ENCODE data around the gene RFC4.
A peak's percentile ranks its signal among the peaks of the same experiment; 100 is the strongest.

RFC4 gene

GRCh38 chr3:186783058-186783730, 23.1 kb downstream of the RFC4 start, which contains the start of gene EIF4A2:
Gene EIF4A2, plus strand, starts transcription at chr3:186783577. Its CDS starts 34 bp downstream, at chr3:186783611.
- peak; percentile 81 for ATAC-seq
- TF ChIP-seq RARB (CRISPR knock-in tag; IDR thresholded peaks at IDR 0.05) (peak; percentile 25; the same call in 1 of the 2 replicates), ISL1 (CRISPR knock-in tag; IDR thresholded peaks at IDR 0.05) (peak; percentile 25; the same call in 1 of the 2 replicates), PPARA (CRISPR knock-in tag; IDR thresholded peaks at IDR 0.05; ENCODE audit: borderline replicate concordance) (no peak), CSRNP3 (CRISPR knock-in tag; IDR thresholded peaks at IDR 0.05) (peak; percentile 41; the same call in 1 of the 2 replicates), GLIS3 (CRISPR knock-in tag; IDR thresholded peaks at IDR 0.05) (no peak), PATZ1 (CRISPR knock-in tag; IDR thresholded peaks at IDR 0.05; ENCODE audit: borderline replicate concordance) (no peak), TSHZ2 (CRISPR knock-in tag; IDR thresholded peaks at IDR 0.05) (no peak), OSR1 (CRISPR knock-in tag; IDR thresholded peaks at IDR 0.05) (no peak), ESRRG (CRISPR knock-in tag; IDR thresholded peaks at IDR 0.05) (no peak), ZNF70 (CRISPR knock-in tag; IDR thresholded peaks at IDR 0.05) (peak; percentile 54; the same call in 1 of the 2 replicates), ZNF8 (CRISPR knock-in tag; IDR thresholded peaks at IDR 0.05) (0 out of 2 replicates have a peak, but pooled peaks have one; percentile 41), ARNTL (CRISPR knock-in tag; IDR thresholded peaks at IDR 0.05; ENCODE audit: borderline replicate concordance, low read depth) (no peak), SNAI2 (CRISPR knock-in tag; IDR thresholded peaks at IDR 0.05) (no peak), ZNF565 (CRISPR knock-in tag; conservative IDR thresholded peaks at IDR 0.05; ENCODE audit: low read depth) (no peak), TCF4 (CRISPR knock-in tag; IDR thresholded peaks at IDR 0.05; ENCODE audit: borderline replicate concordance) (no peak; the same call in 1 of the 2 replicates), BACH2 (CRISPR knock-in tag; IDR thresholded peaks at IDR 0.05; ENCODE audit: borderline replicate concordance) (no peak), ZFP30 (CRISPR knock-in tag; IDR thresholded peaks at IDR 0.05) (no peak), CREB5 (CRISPR knock-in tag; IDR thresholded peaks at IDR 0.05; ENCODE audit: low read depth) (peak; percentile 60; the same call in 1 of the 2 replicates), ZFP3 (CRISPR knock-in tag; IDR thresholded peaks at IDR 0.05) (0 out of 2 replicates have a peak, but pooled peaks have one; percentile 32), TOX (CRISPR knock-in tag; IDR thresholded peaks at IDR 0.05; ENCODE audit: borderline replicate concordance) (no peak), ZC3H10 (CRISPR knock-in tag; IDR thresholded peaks at IDR 0.05) (0 out of 2 replicates have a peak, but pooled peaks have one; percentile 47), CSDC2 (CRISPR knock-in tag; IDR thresholded peaks at IDR 0.05) (no peak)
- TF ChIP-seq, protein P1, sequence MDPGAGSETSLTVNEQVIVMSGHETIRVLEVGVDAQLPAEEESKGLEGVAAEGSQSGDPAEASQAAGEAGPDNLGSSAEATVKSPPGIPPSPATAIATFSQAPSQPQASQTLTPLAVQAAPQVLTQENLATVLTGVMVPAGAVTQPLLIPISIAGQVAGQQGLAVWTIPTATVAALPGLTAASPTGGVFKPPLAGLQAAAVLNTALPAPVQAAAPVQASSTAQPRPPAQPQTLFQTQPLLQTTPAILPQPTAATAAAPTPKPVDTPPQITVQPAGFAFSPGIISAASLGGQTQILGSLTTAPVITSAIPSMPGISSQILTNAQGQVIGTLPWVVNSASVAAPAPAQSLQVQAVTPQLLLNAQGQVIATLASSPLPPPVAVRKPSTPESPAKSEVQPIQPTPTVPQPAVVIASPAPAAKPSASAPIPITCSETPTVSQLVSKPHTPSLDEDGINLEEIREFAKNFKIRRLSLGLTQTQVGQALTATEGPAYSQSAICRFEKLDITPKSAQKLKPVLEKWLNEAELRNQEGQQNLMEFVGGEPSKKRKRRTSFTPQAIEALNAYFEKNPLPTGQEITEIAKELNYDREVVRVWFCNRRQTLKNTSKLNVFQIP (CRISPR knock-in tag; IDR thresholded peaks at IDR 0.05; ENCODE audit: borderline replicate concordance, low read depth) = no peak

DNA sequence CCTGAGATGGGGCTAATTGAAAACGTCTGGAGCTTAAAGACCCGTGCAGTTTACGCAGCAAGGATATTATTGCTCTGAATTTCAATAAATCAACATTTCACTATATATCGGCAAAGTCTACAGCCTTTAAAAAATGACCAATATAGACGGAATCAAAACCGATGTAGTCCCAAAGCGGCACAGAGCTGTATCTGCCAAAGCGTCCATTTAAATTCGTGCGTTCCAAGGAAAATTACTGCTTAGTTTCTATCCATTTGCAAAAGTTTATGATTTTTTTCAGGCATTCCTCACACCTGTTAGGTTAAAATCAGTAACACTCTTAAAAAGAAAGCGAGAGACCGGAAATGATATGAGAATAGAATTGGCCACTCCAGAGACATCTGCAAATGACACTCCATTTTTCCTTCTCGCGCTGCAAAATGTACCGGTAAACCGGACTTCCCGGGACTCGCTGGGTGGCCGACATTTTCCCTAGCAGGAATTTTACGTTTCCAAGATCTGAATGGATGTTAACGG, 23.7 kb downstream of the RFC4 start:
- TF ChIP-seq CSRNP3 (CRISPR knock-in tag; IDR thresholded peaks at IDR 0.05) (0 out of 2 replicates have a peak, but pooled peaks have one; percentile 22), GLIS3 (CRISPR knock-in tag; IDR thresholded peaks at IDR 0.05) (no peak), OSR1 (CRISPR knock-in tag; IDR thresholded peaks at IDR 0.05) (no peak)

More for the DNA sequence above, 23.7 kb downstream of the RFC4 start:
- peak; percentile 36 for ATAC-seq
